GM18519 (cell line): Measurements from ENCODE around the gene TAL1.

Experiments used
- ATAC-seq: cut with Tn5 transposase; IDR thresholded peaks from one replicate; pipeline ENCODE4 v1.9.1; 2021; ENCODE audit warnings: mild to moderate bottlenecking, moderate library complexity; ENCODE audit not compliant: unreplicated experiment, low FRiP score

Gene TAL1

GRCh38 chr1:47178654-47179016 is 53.4 kb downstream of the TAL1 start:
- ATAC-seq, result no peak

- ATAC-seq, result no peak
Observed at GRCh38 chr1:47178020-47178419, 54.0 kb downstream of the TAL1 start.

GRCh38 chr1:47175227-47175934 is 56.6 kb downstream of the TAL1 start:
- peak; percentile 41 for ATAC-seq

- no peak for ATAC-seq
Observed at GRCh38 chr1:47174656-47175020, 57.4 kb downstream of the TAL1 start.

GRCh38 chr1:47172782-47173181 is 59.2 kb downstream of the TAL1 start:
- ATAC-seq, result no peak
